GM12892 (cell line): ENCODE results near the gene DOK3.

Experiments
- DNase-seq: peaks from one replicate; pipeline ENCODE4 v3.0.0; 2011; ENCODE audit not compliant: insufficient read length
- FAIRE-seq: peaks from 2 replicates; lab custom pipeline; 2011; peaks lifted over from hg19 to GRCh38; lab: Jason Lieb, UNC
- POLR2A ChIP-seq: IDR thresholded peaks from 2 replicates; pipeline ENCODE4 v1.6.1; 2011; ENCODE audit warnings: low read depth, low read length, control low read depth
- POLR2AphosphoS5 ChIP-seq: IDR thresholded peaks from 2 replicates; pipeline ENCODE4 v1.6.1; 2011; ENCODE audit warnings: low read depth, low read length, control low read depth
- TAF1 ChIP-seq: IDR thresholded peaks from 2 replicates; pipeline ENCODE4 v1.6.1; 2011; ENCODE audit warnings: low read depth, mild to moderate bottlenecking, control low read depth, low read length, borderline replicate concordance

The DOK3 gene

GRCh38 chr5:177474846-177475562 is 34.6 kb downstream of the DOK3 start:
- no peak for TF ChIP-seq POLR2A
- TF ChIP-seq POLR2AphosphoS5 = no peak
- no peak for TF ChIP-seq TAF1
- no peak for DNase-seq
- no peak for FAIRE-seq

GRCh38 chr5:177474002-177474476 is 35.6 kb downstream of the DOK3 start:
- DNase-seq (no peak), FAIRE-seq (no peak)
- TF ChIP-seq POLR2A = no peak
- no peak for TF ChIP-seq TAF1
- TF ChIP-seq POLR2AphosphoS5 = no peak

- FAIRE-seq = no peak
- DNase-seq = peak; percentile 77
Measured at GRCh38 chr5:177473443-177474001, 36.1 kb downstream of the DOK3 start, which contains the start of gene DBN1. Gene DBN1 (minus strand): TSS chr5:177473634. CDS start chr5:177473521, 113 bp downstream.

DNA sequence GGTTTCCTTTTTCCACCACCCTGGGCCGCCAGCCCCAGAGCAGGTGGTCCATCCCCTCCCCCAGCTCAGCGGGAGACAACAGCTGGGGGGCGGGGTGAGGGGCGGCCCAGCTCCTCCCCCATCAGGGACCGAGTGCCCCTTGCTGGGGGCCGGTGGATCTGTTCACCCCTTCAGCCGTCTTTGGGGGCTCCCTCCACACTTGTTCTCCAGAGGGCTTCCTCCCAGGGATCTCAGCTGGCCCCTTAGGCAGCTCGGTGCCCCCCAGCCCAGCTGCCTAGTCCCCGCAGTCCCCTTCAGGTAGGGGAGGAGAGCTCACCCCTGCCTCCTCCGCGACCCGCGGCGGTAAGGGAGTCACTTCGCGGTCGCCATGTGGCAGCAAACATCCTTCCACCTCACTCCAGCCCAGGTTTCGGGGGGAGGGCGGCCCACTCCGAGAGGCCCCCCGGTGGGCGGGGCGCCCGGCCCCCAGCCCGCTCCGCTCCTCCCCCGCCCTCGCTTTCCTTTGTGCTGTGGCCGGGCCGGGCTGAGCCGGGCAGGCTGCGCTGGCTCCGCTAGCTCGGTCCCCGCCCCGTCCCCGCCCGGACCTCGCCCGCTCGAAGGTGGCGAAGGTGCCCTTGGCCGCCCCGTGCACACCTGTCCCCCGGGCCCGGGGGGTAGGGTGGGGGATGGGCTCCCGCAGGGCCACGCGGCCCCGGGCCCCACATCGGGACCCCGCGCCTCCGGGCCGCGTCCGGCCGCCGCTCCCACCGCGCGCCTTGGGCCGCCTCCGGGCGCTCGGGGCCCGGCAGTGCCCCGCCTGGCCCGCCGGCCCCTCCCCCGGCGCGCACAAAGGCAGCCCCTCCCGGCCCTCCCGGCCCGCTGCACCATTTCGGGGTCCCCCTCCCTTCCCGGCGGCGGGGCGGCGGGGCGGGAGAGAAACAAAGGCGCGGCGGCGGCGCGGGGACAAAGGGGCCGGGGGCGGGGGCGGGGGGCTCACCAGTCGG is 36.9 kb downstream of the DOK3 start:
- no peak; the same call in 1 of the 2 replicates for TF ChIP-seq POLR2A
- TF ChIP-seq POLR2AphosphoS5 = no peak
- TF ChIP-seq TAF1 = no peak

More at GRCh38 chr5:177473443-177474001, 36.1 kb downstream of the DOK3 start, which contains the start of gene DBN1:
- TF ChIP-seq POLR2A (no peak), POLR2AphosphoS5 (no peak), TAF1 (no peak)

GRCh38 chr5:177471610-177472356 is 37.8 kb downstream of the DOK3 start:
- DNase-seq (no peak), FAIRE-seq (no peak)
- TF ChIP-seq TAF1 (no peak), POLR2AphosphoS5 (no peak), POLR2A (no peak)

More for the DNA sequence above, 36.9 kb downstream of the DOK3 start:
- DNase-seq (peak; percentile 77), FAIRE-seq (no peak)

GRCh38 chr5:177470759-177471536 is 38.7 kb downstream of the DOK3 start:
- FAIRE-seq = no peak
- TF ChIP-seq POLR2AphosphoS5 (no peak), POLR2A (no peak), TAF1 (no peak)
- no peak for DNase-seq

DNA sequence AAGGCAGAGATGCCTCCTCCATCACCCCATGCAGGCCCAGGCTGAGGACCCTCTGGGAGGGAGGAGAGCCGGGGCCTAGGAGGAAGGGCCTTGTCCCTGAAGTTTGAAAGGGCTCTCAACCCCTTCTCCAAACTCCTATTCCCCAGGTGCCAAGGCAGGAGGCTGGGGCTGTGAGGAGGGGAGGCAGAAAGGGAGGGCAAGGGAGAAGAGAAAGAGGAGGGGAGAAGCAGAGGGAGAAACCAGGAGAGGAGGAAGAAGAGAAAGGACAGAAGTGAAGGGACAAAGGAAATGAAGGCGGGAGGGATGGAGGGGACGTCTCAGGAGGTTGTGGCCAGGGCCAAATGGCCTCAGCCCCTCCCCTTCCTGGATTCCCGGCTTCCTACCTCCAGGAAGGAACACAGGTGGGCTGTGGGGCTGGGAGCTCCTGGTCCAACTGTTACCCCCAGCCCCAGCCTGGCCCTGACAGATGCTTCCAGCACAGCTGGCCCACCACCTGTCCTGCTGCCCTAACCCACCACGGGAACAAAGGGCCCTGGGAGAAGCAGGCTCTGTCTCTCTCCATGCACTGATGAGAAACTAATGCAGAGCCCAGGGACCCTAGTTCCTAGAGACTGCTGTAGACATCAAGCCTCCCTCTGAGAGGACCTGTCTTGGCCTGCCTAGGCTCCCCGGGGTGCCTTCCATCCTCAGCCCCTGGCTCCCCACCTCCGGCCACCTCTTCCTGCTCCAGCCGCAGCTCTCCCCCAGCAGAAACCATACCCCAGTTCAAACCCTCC is 39.7 kb downstream of the DOK3 start:
- TF ChIP-seq POLR2AphosphoS5 = no peak
- no peak for FAIRE-seq
- DNase-seq = no peak

- TF ChIP-seq POLR2AphosphoS5 (no peak), POLR2A (no peak; the same call in 1 of the 2 replicates), TAF1 (no peak)
- FAIRE-seq (no peak), DNase-seq (no peak)
Measured at GRCh38 chr5:177468685-177469628, 40.7 kb downstream of the DOK3 start.
